AG04449 (cell line): ENCODE results near the gene MAP4.

Experiments used
- CTCF ChIA-PET: fragments of 350-600 bp; formaldehyde crosslinking; extraction: SDS; loops from one replicate; lab custom pipeline; 2021; ENCODE audit warnings: antibody characterized with exemption; lab: Yijun Ruan, JAX
- POLR2A ChIA-PET: fragments of 400-600, 350-600 bp; formaldehyde crosslinking; extraction: SDS; loops from one replicate; lab custom pipeline; 2020; ENCODE audit warnings: antibody characterized with exemption, inconsistent platforms; lab: Yijun Ruan, JAX
- DNase-seq: peaks from one replicate; pipeline ENCODE4 v3.0.0-alpha.2; 2010; ENCODE audit warnings: low read depth, low spot score
- H3K4me3 ChIP-seq: 2 replicates; pipeline ENCODE4 v1.5.1; 2011; ENCODE audit warnings: low read depth, mild to moderate bottlenecking, control low read depth, low read length
- TF ChIP-seq, protein P1 (sequence below): IDR thresholded peaks from one replicate; pipeline ENCODE4 v1.5.1; 2011; ENCODE audit warnings: mild to moderate bottlenecking, moderate library complexity, low read length, control low read depth, inconsistent platforms; ENCODE audit not compliant: insufficient read depth; ENCODE audit errors: missing control alignments

The MAP4 gene

DNA sequence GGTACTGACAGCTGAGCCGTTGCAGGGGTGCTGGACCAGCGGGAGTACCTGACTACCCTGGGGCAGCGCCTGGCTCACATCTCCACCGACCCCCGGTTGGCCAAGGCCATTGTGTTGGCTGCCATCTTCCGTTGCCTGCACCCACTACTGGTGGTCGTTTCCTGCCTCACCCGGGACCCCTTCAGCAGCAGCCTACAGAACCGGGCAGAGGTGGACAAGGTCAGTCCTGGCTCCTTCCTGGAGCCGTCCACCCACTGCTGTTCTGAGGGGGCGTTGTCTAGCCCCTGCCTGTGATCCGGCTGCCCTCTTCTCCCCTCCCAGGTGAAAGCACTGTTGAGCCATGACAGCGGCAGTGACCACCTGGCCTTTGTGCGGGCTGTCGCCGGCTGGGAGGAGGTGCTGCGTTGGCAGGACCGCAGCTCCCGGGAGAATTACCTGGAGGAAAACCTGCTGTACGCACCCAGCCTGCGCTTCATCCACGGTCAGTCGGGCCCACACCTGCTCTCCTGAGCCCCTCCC, 167.6 kb downstream of the MAP4 start:
- TF ChIP-seq, protein P1, sequence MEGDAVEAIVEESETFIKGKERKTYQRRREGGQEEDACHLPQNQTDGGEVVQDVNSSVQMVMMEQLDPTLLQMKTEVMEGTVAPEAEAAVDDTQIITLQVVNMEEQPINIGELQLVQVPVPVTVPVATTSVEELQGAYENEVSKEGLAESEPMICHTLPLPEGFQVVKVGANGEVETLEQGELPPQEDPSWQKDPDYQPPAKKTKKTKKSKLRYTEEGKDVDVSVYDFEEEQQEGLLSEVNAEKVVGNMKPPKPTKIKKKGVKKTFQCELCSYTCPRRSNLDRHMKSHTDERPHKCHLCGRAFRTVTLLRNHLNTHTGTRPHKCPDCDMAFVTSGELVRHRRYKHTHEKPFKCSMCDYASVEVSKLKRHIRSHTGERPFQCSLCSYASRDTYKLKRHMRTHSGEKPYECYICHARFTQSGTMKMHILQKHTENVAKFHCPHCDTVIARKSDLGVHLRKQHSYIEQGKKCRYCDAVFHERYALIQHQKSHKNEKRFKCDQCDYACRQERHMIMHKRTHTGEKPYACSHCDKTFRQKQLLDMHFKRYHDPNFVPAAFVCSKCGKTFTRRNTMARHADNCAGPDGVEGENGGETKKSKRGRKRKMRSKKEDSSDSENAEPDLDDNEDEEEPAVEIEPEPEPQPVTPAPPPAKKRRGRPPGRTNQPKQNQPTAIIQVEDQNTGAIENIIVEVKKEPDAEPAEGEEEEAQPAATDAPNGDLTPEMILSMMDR: no peak
- no peak overlapping the region for H3K4me3 ChIP-seq
- CTCF ChIA-PET: interaction anchor here (1.3 to 6.5 kb wide), 4 partner anchors 11 to 309 kb away, joined by 3 to 27 read pairs (median 8); no protein-coding TSS in a partner anchor
- POLR2A ChIA-PET: no interaction called here
- DNase-seq: no peak

DNA sequence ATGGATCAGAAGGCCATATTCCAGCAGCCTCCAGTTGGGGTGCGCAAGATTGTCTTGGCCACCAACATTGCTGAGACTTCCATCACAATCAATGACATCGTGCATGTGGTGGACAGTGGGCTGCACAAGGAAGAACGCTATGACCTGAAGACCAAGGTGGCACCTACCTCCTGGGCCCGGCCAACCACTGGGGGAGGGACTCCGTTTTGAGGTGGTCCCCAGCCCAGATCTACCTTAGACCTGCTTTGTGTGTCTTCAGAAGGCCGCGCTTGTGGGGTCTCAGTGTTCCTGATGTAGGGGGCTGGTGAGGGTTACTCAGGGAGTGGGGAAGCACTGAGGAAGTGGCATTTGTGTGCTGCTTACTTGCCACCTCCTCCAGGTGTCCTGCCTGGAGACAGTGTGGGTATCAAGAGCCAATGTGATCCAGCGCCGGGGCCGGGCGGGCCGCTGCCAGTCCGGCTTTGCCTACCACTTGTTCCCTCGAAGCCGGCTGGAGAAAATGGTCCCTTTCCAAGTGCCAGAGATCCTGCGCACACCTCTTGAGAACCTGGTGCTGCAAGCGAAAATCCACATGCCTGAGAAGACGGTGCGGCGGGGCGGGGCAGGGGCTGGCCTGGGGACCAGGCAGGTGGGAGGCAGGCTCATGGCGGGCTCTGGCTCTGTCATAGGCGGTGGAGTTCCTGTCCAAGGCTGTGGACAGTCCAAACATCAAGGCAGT, 168.3 kb downstream of the MAP4 start:
- no peak for DNase-seq
- ChIA-PET POLR2A (no interaction called here), CTCF (no interaction called here)
- TF ChIP-seq, protein P1: no peak
- no peak overlapping the region for H3K4me3 ChIP-seq

DNA sequence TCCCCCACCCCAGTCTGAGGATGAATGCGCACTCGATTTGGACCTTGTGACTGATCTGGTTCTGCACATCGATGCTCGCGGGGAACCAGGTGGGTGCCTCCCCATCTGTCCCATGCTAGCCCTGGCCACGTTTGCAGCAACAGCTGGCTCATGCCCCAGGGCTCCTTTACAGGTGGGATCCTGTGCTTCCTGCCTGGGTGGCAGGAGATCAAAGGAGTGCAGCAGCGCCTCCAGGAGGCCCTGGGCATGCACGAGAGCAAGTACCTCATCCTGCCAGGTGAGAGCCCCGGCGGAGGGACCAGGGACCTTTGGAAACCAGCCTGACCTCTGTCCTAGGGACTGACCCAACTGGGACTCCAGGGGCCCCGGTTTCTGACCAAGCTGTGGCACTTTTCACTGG, 169.0 kb downstream of the MAP4 start:
- ChIA-PET POLR2A (no interaction called here), CTCF (no interaction called here)
- TF ChIP-seq, protein P1: no peak
- no peak for DNase-seq
- H3K4me3 ChIP-seq: no peak overlapping the region

DNA sequence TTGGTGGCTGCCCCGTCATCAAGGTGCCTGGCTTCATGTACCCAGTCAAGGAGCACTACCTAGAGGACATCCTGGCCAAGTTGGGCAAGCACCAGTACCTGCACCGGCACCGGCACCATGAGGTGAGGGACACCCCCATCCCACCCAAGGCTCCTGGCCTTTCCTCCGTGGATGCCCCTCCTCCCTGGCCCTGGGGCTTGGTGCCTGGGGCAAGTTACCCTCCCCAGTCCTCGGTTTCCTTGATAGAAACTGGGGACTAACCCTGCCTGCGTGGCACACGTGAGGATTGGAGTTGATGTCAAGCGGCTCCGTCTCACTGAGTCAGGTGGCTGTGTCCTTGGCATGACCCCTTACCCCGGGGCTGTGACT, 169.4 kb downstream of the MAP4 start:
- POLR2A ChIA-PET: no interaction called here
- TF ChIP-seq, protein P1: no peak

DNA sequence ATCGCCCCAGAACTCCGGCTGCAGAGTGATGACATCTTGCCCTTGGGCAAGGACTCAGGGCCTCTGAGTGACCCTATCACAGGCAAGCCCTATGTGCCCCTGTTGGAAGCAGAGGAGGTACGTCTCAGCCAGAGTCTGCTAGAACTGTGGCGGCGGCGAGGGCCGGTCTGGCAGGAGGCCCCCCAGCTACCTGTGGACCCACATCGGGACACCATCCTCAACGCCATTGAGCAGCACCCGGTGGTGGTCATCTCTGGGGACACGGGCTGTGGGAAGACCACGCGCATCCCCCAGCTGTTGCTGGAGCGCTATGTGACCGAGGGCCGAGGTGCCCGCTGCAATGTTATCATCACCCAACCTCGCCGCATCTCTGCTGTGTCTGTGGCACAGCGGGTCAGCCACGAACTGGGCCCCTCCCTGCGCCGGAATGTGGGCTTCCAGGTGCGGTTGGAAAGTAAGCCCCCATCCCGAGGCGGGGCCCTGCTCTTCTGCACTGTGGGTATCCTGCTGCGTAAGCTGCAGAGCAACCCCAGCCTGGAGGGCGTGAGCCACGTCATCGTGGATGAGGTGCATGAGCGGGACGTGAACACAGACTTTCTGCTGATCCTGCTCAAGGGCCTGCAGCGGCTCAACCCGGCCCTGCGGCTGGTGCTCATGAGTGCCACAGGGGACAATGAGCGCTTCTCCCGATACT, 169.9 kb downstream of the MAP4 start:
- DNase-seq: no peak
- TF ChIP-seq, protein P1: no peak
- CTCF ChIA-PET: no interaction called here
- no peak overlapping the region for H3K4me3 ChIP-seq
- POLR2A ChIA-PET: no interaction called here

More for the DNA sequence above, 169.4 kb downstream of the MAP4 start:
- DNase-seq: no peak
- no peak overlapping the region for H3K4me3 ChIP-seq
- CTCF ChIA-PET: no interaction called here

DNA sequence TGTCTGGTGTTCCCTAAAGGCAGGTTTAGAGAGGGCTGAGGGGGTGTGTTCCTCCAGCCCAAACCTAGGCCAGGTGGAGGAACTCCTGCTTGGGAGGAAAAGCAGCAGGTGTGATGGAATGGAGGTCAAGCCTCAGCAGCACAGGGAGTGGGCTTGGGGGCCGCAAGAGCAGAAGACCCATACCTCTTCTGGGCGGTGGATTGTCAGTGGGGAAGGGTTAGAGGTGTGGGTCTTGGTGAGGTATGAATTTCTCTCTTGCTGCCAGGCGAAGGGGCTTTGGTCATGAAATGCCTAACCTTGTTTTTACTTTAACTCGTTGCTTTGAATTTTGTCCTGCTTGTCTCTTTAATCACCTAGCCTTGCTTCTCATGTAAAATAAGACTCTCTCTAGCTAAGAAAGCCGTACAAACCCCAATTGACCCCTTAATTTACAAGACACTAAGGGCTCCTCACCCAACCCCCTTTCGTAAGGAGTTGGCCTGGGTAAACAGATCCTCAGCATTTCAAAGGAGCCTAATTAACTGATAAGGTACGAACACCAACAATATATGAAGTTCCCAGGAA, 174.3 kb downstream of the MAP4 start:
- TF ChIP-seq, protein P1: no peak
- CTCF ChIA-PET: interaction anchor here (1.2 to 6.7 kb wide), 3 partner anchors 10 to 316 kb away, joined by 3 to 72 read pairs (median 5); no protein-coding TSS in a partner anchor
- POLR2A ChIA-PET: no interaction called here
- DNase-seq: no peak
- H3K4me3 ChIP-seq: no peak overlapping the region
